ENCODE measurements around the gene ARRB1.

Gene ARRB1

GRCh38 chr11:75306529-75306928 lies 44.9 kb downstream of the ARRB1 start:
- TF ChIP-seq GATA2 (IDR thresholded peaks at IDR 0.05; ENCODE audit: low read depth, low read length) (no peak), GATA3 (IDR thresholded peaks at IDR 0.05; ENCODE audit: low read depth, low read length) (no peak)

- TF ChIP-seq GATA2 (IDR thresholded peaks at IDR 0.05; ENCODE audit: low read depth, low read length) (no peak), GATA3 (IDR thresholded peaks at IDR 0.05; ENCODE audit: low read depth, low read length) (no peak)
Observed at GRCh38 chr11:75305993-75306392, 45.5 kb downstream of the ARRB1 start.

- TF ChIP-seq GATA2 (IDR thresholded peaks at IDR 0.05; ENCODE audit: low read depth, low read length) (no peak), GATA3 (IDR thresholded peaks at IDR 0.05; ENCODE audit: low read depth, low read length) (no peak)
Observed at GRCh38 chr11:75305452-75305851, 46.0 kb downstream of the ARRB1 start.

- TF ChIP-seq GATA3 (IDR thresholded peaks at IDR 0.05; ENCODE audit: low read depth, low read length) (no peak), GATA2 (IDR thresholded peaks at IDR 0.05; ENCODE audit: low read depth, low read length) (no peak)
Observed at GRCh38 chr11:75303544-75304224, 47.8 kb downstream of the ARRB1 start.

- no peak for TF ChIP-seq GATA3 (IDR thresholded peaks at IDR 0.05; ENCODE audit: low read depth, low read length)
- no peak for TF ChIP-seq GATA2 (IDR thresholded peaks at IDR 0.05; ENCODE audit: low read depth, low read length)
Observed at GRCh38 chr11:75302371-75302770, 49.1 kb downstream of the ARRB1 start.

GRCh38 chr11:75301601-75302345 lies 49.7 kb downstream of the ARRB1 start:
- no peak for TF ChIP-seq GATA3 (IDR thresholded peaks at IDR 0.05; ENCODE audit: low read depth, low read length)
- no peak for TF ChIP-seq GATA2 (IDR thresholded peaks at IDR 0.05; ENCODE audit: low read depth, low read length)

- TF ChIP-seq GATA2 (IDR thresholded peaks at IDR 0.05; ENCODE audit: low read depth, low read length): no peak
- no peak for TF ChIP-seq GATA3 (IDR thresholded peaks at IDR 0.05; ENCODE audit: low read depth, low read length)
Observed at GRCh38 chr11:75301131-75301530, 50.3 kb downstream of the ARRB1 start.

GRCh38 chr11:75298976-75299260 lies 52.5 kb downstream of the ARRB1 start:
- no peak for TF ChIP-seq GATA3 (IDR thresholded peaks at IDR 0.05; ENCODE audit: low read depth, low read length)
- TF ChIP-seq GATA2 (IDR thresholded peaks at IDR 0.05; ENCODE audit: low read depth, low read length): no peak

GRCh38 chr11:75298191-75298975 lies 53.1 kb downstream of the ARRB1 start:
- no peak for TF ChIP-seq GATA3 (IDR thresholded peaks at IDR 0.05; ENCODE audit: low read depth, low read length)
- TF ChIP-seq GATA2 (IDR thresholded peaks at IDR 0.05; ENCODE audit: low read depth, low read length): no peak

GRCh38 chr11:75293903-75294302 lies 57.6 kb downstream of the ARRB1 start:
- TF ChIP-seq GATA3 (IDR thresholded peaks at IDR 0.05; ENCODE audit: low read depth, low read length): no peak
- TF ChIP-seq GATA2 (IDR thresholded peaks at IDR 0.05; ENCODE audit: low read depth, low read length): no peak

- TF ChIP-seq GATA3 (IDR thresholded peaks at IDR 0.05; ENCODE audit: low read depth, low read length): no peak
- no peak for TF ChIP-seq GATA2 (IDR thresholded peaks at IDR 0.05; ENCODE audit: low read depth, low read length)
Observed at GRCh38 chr11:75292943-75293342, 58.5 kb downstream of the ARRB1 start.

GRCh38 chr11:75291741-75292140 lies 59.7 kb downstream of the ARRB1 start:
- no peak for TF ChIP-seq GATA2 (IDR thresholded peaks at IDR 0.05; ENCODE audit: low read depth, low read length)
- TF ChIP-seq GATA3 (IDR thresholded peaks at IDR 0.05; ENCODE audit: low read depth, low read length): no peak

- TF ChIP-seq GATA3 (IDR thresholded peaks at IDR 0.05; ENCODE audit: low read depth, low read length): no peak
- no peak for TF ChIP-seq GATA2 (IDR thresholded peaks at IDR 0.05; ENCODE audit: low read depth, low read length)
Observed at GRCh38 chr11:75289919-75290318, 61.5 kb downstream of the ARRB1 start.

GRCh38 chr11:75289511-75289760 lies 62.0 kb downstream of the ARRB1 start:
- TF ChIP-seq GATA2 (IDR thresholded peaks at IDR 0.05; ENCODE audit: low read depth, low read length) (no peak), GATA3 (IDR thresholded peaks at IDR 0.05; ENCODE audit: low read depth, low read length) (no peak)

GRCh38 chr11:75287579-75287978 lies 63.9 kb downstream of the ARRB1 start:
- no peak for TF ChIP-seq GATA2 (IDR thresholded peaks at IDR 0.05; ENCODE audit: low read depth, low read length)

Data from SH-SY5Y (cell line).